ENCODE measurements around the gene CPXM2. TPM values are rescaled to one million over a fixed set of nuclear protein-coding genes. Genes with fewer than 3 reads are reported as not detected.

CPXM2 gene
- total RNA-seq, 1 experiment from 2014 or later = not detected

DNA sequence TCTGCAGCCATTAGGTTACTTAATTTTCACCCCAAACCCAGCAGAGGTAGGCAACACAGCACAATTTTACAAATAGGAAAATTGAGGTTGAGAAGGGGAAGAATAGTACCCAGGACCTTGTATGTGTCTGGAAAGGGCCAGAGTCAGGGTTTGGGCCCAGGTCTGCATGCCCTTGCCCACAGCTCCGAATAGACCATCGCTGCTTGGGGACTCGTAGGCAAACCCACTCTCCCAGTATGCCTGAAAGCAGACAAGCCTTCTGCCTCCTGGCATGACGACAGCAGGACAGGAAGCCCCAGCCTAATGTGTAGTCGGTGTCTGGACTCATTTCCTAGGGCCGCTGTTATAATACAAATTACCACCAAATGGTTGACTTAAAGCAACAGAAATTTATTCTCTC lies 133.8 kb downstream of the CPXM2 start:
- no peak for DNase-seq
- Histone ChIP-seq H3K9me3 (ENCODE audit: low read length) (no peaks in the 10 kb centered on the region), H3K4me3 (ENCODE audit: low read length) (no peak overlapping the region), H4K20me1 (ENCODE audit: low read length) (no peaks in the 10 kb centered on the region), H3K79me2 (ENCODE audit: low read length) (no peaks in the 10 kb centered on the region), H3K36me3 (ENCODE audit: low read depth, low read length) (no peaks in the 10 kb centered on the region), H3K4me2 (ENCODE audit: low read length) (no peak overlapping the region), H3K4me1 (ENCODE audit: insufficient read depth, low read length) (no peaks in the 10 kb centered on the region), H3K27ac (ENCODE audit: low read length) (no peak overlapping the region), H2AFZ (ENCODE audit: low read length) (no peak overlapping the region), H3K9ac (ENCODE audit: low read length) (no peak overlapping the region), H3F3A (ENCODE audit: low read length, unreplicated experiment) (no peaks in the 10 kb centered on the region), H3K9me2 (replicated peaks; ENCODE audit: low read length) (no peaks in the 10 kb centered on the region), H3K27me3 (ENCODE audit: low read length) (peaks cover 82% of the 10 kb centered on the region)
- TF ChIP-seq, protein P1, sequence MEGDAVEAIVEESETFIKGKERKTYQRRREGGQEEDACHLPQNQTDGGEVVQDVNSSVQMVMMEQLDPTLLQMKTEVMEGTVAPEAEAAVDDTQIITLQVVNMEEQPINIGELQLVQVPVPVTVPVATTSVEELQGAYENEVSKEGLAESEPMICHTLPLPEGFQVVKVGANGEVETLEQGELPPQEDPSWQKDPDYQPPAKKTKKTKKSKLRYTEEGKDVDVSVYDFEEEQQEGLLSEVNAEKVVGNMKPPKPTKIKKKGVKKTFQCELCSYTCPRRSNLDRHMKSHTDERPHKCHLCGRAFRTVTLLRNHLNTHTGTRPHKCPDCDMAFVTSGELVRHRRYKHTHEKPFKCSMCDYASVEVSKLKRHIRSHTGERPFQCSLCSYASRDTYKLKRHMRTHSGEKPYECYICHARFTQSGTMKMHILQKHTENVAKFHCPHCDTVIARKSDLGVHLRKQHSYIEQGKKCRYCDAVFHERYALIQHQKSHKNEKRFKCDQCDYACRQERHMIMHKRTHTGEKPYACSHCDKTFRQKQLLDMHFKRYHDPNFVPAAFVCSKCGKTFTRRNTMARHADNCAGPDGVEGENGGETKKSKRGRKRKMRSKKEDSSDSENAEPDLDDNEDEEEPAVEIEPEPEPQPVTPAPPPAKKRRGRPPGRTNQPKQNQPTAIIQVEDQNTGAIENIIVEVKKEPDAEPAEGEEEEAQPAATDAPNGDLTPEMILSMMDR (conservative IDR thresholded peaks at IDR 0.05; ENCODE audit: low read depth, low read length) = no peak
- TF ChIP-seq EZH2phosphoT487 (IDR thresholded peaks at IDR 0.05; ENCODE audit: borderline replicate concordance, low read length) = no peak
- no peak for TF ChIP-seq EZH2 (IDR thresholded peaks at IDR 0.05; ENCODE audit: low read length, unreplicated experiment)
- CTCF ChIA-PET = no interaction called here
- no peak for ATAC-seq
- POLR2A ChIA-PET (ENCODE audit: unreplicated experiment) = no interaction called here
- BruUV-seq (replicated peaks) = no TSS peak
- intact Hi-C loops (cut with micrococcal nuclease) = no loop called here

DNA sequence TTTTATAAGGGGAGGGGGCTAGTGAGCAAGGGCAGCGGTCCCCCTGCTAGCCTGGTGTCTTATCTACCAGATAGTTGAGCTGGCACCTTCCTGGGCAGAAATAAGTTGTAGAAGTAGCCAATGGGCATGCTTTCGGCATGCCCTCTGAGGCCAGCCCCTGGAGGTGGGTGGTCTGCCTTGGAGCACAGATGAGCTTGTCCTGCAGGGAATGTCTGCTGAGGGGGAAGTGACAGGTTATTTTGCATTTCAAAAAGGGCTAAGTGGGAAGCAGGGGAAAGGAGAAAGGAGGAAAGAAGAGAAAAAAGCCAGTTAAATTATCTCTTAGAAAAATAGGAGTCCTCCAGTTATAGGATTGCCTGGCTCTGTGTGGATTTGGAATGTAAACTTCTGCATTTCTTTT lies 136.5 kb downstream of the CPXM2 start:
- Histone ChIP-seq H3K27ac (ENCODE audit: low read length) (no peak overlapping the region), H3K4me2 (ENCODE audit: low read length) (no peak overlapping the region), H3K36me3 (ENCODE audit: low read depth, low read length) (no peaks in the 10 kb centered on the region), H3K4me1 (ENCODE audit: insufficient read depth, low read length) (no peaks in the 10 kb centered on the region), H3K9ac (ENCODE audit: low read length) (no peak overlapping the region), H3K9me2 (replicated peaks; ENCODE audit: low read length) (no peaks in the 10 kb centered on the region), H3F3A (ENCODE audit: low read length, unreplicated experiment) (no peaks in the 10 kb centered on the region), H2AFZ (ENCODE audit: low read length) (no peak overlapping the region), H3K9me3 (ENCODE audit: low read length) (no peaks in the 10 kb centered on the region), H3K4me3 (ENCODE audit: low read length) (no peak overlapping the region), H3K27me3 (ENCODE audit: low read length) (peaks cover 80% of the 10 kb centered on the region), H3K79me2 (ENCODE audit: low read length) (no peaks in the 10 kb centered on the region), H4K20me1 (ENCODE audit: low read length) (no peaks in the 10 kb centered on the region)
- ATAC-seq (no peak), DNase-seq (no peak)
- BruUV-seq (replicated peaks) = no TSS peak
- TF ChIP-seq EZH2phosphoT487 (IDR thresholded peaks at IDR 0.05; ENCODE audit: borderline replicate concordance, low read length) = no peak
- TF ChIP-seq, protein P1 (conservative IDR thresholded peaks at IDR 0.05; ENCODE audit: low read depth, low read length) = no peak
- TF ChIP-seq EZH2 (IDR thresholded peaks at IDR 0.05; ENCODE audit: low read length, unreplicated experiment) = no peak
- ChIA-PET POLR2A (ENCODE audit: unreplicated experiment) (no interaction called here), CTCF (no interaction called here)
- intact Hi-C loops (cut with micrococcal nuclease) = no loop called here

DNA sequence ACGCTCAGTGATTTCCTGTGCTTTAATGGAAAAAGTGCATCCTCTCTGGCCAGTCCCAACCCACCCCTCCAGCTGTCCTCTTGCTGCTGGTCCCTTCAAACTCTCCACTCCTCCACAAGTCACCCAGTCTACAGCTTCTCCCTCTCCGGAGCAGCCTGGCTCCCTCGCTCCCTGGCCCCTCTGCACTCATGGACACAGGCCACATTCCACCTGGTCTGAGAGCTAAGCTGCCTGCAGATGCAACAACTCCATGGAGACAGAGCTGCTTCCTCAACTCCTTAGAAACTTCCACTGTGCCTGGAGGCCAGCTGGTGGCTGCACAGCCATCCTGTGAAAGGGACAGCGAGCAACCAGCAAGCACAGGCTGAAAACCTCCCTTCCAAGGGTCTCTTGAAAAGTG lies 137.5 kb downstream of the CPXM2 start:
- no peak overlapping the region for H2AFZ ChIP-seq (ENCODE audit: low read length)
- no TSS peak for BruUV-seq (replicated peaks)
- no peaks in the 10 kb centered on the region for H3K9me3 ChIP-seq (ENCODE audit: low read length)
- H3K27ac ChIP-seq (ENCODE audit: low read length) = no peak overlapping the region
- H3K9ac ChIP-seq (ENCODE audit: low read length) = no peak overlapping the region
- CTCF ChIA-PET = no interaction called here
- intact Hi-C loops (cut with micrococcal nuclease) = no loop called here
- no peak overlapping the region for H3K4me2 ChIP-seq (ENCODE audit: low read length)
- no peaks in the 10 kb centered on the region for H3F3A ChIP-seq (ENCODE audit: low read length, unreplicated experiment)
- H3K79me2 ChIP-seq (ENCODE audit: low read length) = no peaks in the 10 kb centered on the region
- TF ChIP-seq EZH2phosphoT487 (IDR thresholded peaks at IDR 0.05; ENCODE audit: borderline replicate concordance, low read length) (no peak), EZH2 (IDR thresholded peaks at IDR 0.05; ENCODE audit: low read length, unreplicated experiment) (no peak)
- TF ChIP-seq, protein P1 (conservative IDR thresholded peaks at IDR 0.05; ENCODE audit: low read depth, low read length) = no peak
- ATAC-seq (no peak), DNase-seq (no peak)
- H4K20me1 ChIP-seq (ENCODE audit: low read length) = no peaks in the 10 kb centered on the region
- H3K9me2 ChIP-seq (replicated peaks; ENCODE audit: low read length) = no peaks in the 10 kb centered on the region
- peaks cover 71% of the 10 kb centered on the region for H3K27me3 ChIP-seq (ENCODE audit: low read length)
- no peaks in the 10 kb centered on the region for H3K4me1 ChIP-seq (ENCODE audit: insufficient read depth, low read length)
- POLR2A ChIA-PET (ENCODE audit: unreplicated experiment) = no interaction called here
- no peak overlapping the region for H3K4me3 ChIP-seq (ENCODE audit: low read length)
- H3K36me3 ChIP-seq (ENCODE audit: low read depth, low read length) = no peaks in the 10 kb centered on the region
